ENCODE results near the gene CEND1.

Gene CEND1

GRCh38 chr11:773425-773824 is 16.5 kb downstream of the CEND1 start:
- no peak overlapping the region for H3K27ac ChIP-seq (ENCODE audit: low read length)

GRCh38 chr11:772429-773390 is 17.2 kb downstream of the CEND1 start:
- Histone ChIP-seq H3K36me3 (ENCODE audit: control insufficient read depth in 2 of 2, insufficient read depth in 2 of 2, low read length in 2 of 2) (peaks cover 6 to 11% of the 10 kb centered on the region in 2 donors), H3K27ac (ENCODE audit: low read length) (no peak overlapping the region)

More at GRCh38 chr11:773425-773824, 16.5 kb downstream of the CEND1 start:
- peaks cover 6 to 11% of the 10 kb centered on the region in 2 donors for H3K36me3 ChIP-seq (ENCODE audit: control insufficient read depth in 2 of 2, insufficient read depth in 2 of 2, low read length in 2 of 2)
- no peaks in the 10 kb centered on the region for H3K9me3 ChIP-seq (ENCODE audit: control insufficient read depth in 2 of 2, low read length in 2 of 2)
- no peak overlapping the region for H3K4me3 ChIP-seq (ENCODE audit: low read length in 2 of 2)
- H3K9ac ChIP-seq (ENCODE audit: low read length in 2 of 2) = no peak overlapping the region
- peaks cover 38% of the 10 kb centered on the region for H3K4me1 ChIP-seq (ENCODE audit: control insufficient read depth, insufficient read depth, low read length)
- H3K27me3 ChIP-seq (ENCODE audit: control insufficient read depth in 1 of 2, insufficient read depth in 2 of 2, low read length in 2 of 2) = no peaks in the 10 kb centered on the region

GRCh38 chr11:771617-772204 is 18.2 kb downstream of the CEND1 start:
- no peaks in the 10 kb centered on the region for H3K27me3 ChIP-seq (ENCODE audit: control insufficient read depth in 1 of 2, insufficient read depth in 2 of 2, low read length in 2 of 2)
- H3K4me3 ChIP-seq (ENCODE audit: low read length in 2 of 2) = no peak overlapping the region
- no peak overlapping the region for H3K27ac ChIP-seq (ENCODE audit: low read length)
- H3K36me3 ChIP-seq (ENCODE audit: control insufficient read depth in 2 of 2, insufficient read depth in 2 of 2, low read length in 2 of 2) = peaks cover 7 to 17% of the 10 kb centered on the region in 2 donors
- no peaks in the 10 kb centered on the region for H3K9me3 ChIP-seq (ENCODE audit: control insufficient read depth in 2 of 2, low read length in 2 of 2)
- H3K9ac ChIP-seq (ENCODE audit: low read length in 2 of 2) = no peak overlapping the region
- H3K4me1 ChIP-seq (ENCODE audit: control insufficient read depth, insufficient read depth, low read length) = peaks cover 30% of the 10 kb centered on the region

More at GRCh38 chr11:772429-773390, 17.2 kb downstream of the CEND1 start:
- H3K9me3 ChIP-seq (ENCODE audit: control insufficient read depth in 2 of 2, low read length in 2 of 2) = no peaks in the 10 kb centered on the region
- H3K27me3 ChIP-seq (ENCODE audit: control insufficient read depth in 1 of 2, insufficient read depth in 2 of 2, low read length in 2 of 2) = no peaks in the 10 kb centered on the region
- no peak overlapping the region for H3K4me3 ChIP-seq (ENCODE audit: low read length in 2 of 2)
- H3K4me1 ChIP-seq (ENCODE audit: control insufficient read depth, insufficient read depth, low read length) = peaks cover 32% of the 10 kb centered on the region
- no peak overlapping the region for H3K9ac ChIP-seq (ENCODE audit: low read length in 2 of 2)

GRCh38 chr11:770642-771616 is 19.0 kb downstream of the CEND1 start:
- Histone ChIP-seq H3K9me3 (ENCODE audit: control insufficient read depth in 2 of 2, low read length in 2 of 2) (no peaks in the 10 kb centered on the region), H3K36me3 (ENCODE audit: control insufficient read depth in 2 of 2, insufficient read depth in 2 of 2, low read length in 2 of 2) (peaks cover 13 to 19% of the 10 kb centered on the region in 2 donors), H3K9ac (ENCODE audit: low read length in 2 of 2) (no peak overlapping the region), H3K27ac (ENCODE audit: low read length) (no peak overlapping the region), H3K27me3 (ENCODE audit: control insufficient read depth in 1 of 2, insufficient read depth in 2 of 2, low read length in 2 of 2) (no peaks in the 10 kb centered on the region), H3K4me1 (ENCODE audit: control insufficient read depth, insufficient read depth, low read length) (peaks cover 22% of the 10 kb centered on the region), H3K4me3 (ENCODE audit: low read length in 2 of 2) (no peak overlapping the region)

- H3K9ac ChIP-seq (ENCODE audit: low read length in 2 of 2) = no peak overlapping the region
- H3K9me3 ChIP-seq (ENCODE audit: control insufficient read depth in 2 of 2, low read length in 2 of 2) = no peaks in the 10 kb centered on the region
- H3K4me1 ChIP-seq (ENCODE audit: control insufficient read depth, insufficient read depth, low read length) = peaks cover 14% of the 10 kb centered on the region
- H3K4me3 ChIP-seq (ENCODE audit: low read length in 2 of 2) = no peak overlapping the region
- H3K36me3 ChIP-seq (ENCODE audit: control insufficient read depth in 2 of 2, insufficient read depth in 2 of 2, low read length in 2 of 2) = peaks cover 13 to 20% of the 10 kb centered on the region in 2 donors
- H3K27ac ChIP-seq (ENCODE audit: low read length) = no peak overlapping the region
- no peaks in the 10 kb centered on the region for H3K27me3 ChIP-seq (ENCODE audit: control insufficient read depth in 1 of 2, insufficient read depth in 2 of 2, low read length in 2 of 2)
These were observed 19.8 kb downstream of the CEND1 start for GRCh38 chr11:769887-770641.

GRCh38 chr11:767238-767637 is 22.7 kb downstream of the CEND1 start:
- Histone ChIP-seq H3K27me3 (ENCODE audit: control insufficient read depth in 1 of 2, insufficient read depth in 2 of 2, low read length in 2 of 2) (no peaks in the 10 kb centered on the region), H3K9ac (ENCODE audit: low read length in 2 of 2) (no peak overlapping the region), H3K36me3 (ENCODE audit: control insufficient read depth in 2 of 2, insufficient read depth in 2 of 2, low read length in 2 of 2) (peaks cover 22 to 33% of the 10 kb centered on the region in 2 donors), H3K4me3 (ENCODE audit: low read length in 2 of 2) (no peak overlapping the region), H3K9me3 (ENCODE audit: control insufficient read depth in 2 of 2, low read length in 2 of 2) (no peaks in the 10 kb centered on the region), H3K27ac (ENCODE audit: low read length) (no peak overlapping the region), H3K4me1 (ENCODE audit: control insufficient read depth, insufficient read depth, low read length) (no peaks in the 10 kb centered on the region)

- Histone ChIP-seq H3K36me3 (ENCODE audit: control insufficient read depth in 2 of 2, insufficient read depth in 2 of 2, low read length in 2 of 2) (peaks cover 22 to 34% of the 10 kb centered on the region in 2 donors), H3K27ac (ENCODE audit: low read length) (no peak overlapping the region)
These were observed 23.0 kb downstream of the CEND1 start for GRCh38 chr11:766936-767210.

GRCh38 chr11:766106-766935 is 23.6 kb downstream of the CEND1 start:
- Histone ChIP-seq H3K36me3 (ENCODE audit: control insufficient read depth in 2 of 2, insufficient read depth in 2 of 2, low read length in 2 of 2) (peaks cover 22 to 38% of the 10 kb centered on the region in 2 donors), H3K4me3 (ENCODE audit: low read length in 2 of 2) (no peak overlapping the region), H3K4me1 (ENCODE audit: control insufficient read depth, insufficient read depth, low read length) (no peaks in the 10 kb centered on the region), H3K27ac (ENCODE audit: low read length) (no peak overlapping the region), H3K27me3 (ENCODE audit: control insufficient read depth in 1 of 2, insufficient read depth in 2 of 2, low read length in 2 of 2) (no peaks in the 10 kb centered on the region), H3K9ac (ENCODE audit: low read length in 2 of 2) (no peak overlapping the region), H3K9me3 (ENCODE audit: control insufficient read depth in 2 of 2, low read length in 2 of 2) (no peaks in the 10 kb centered on the region)

More at GRCh38 chr11:766936-767210, 23.0 kb downstream of the CEND1 start:
- Histone ChIP-seq H3K4me3 (ENCODE audit: low read length in 2 of 2) (no peak overlapping the region), H3K9me3 (ENCODE audit: control insufficient read depth in 2 of 2, low read length in 2 of 2) (no peaks in the 10 kb centered on the region), H3K27me3 (ENCODE audit: control insufficient read depth in 1 of 2, insufficient read depth in 2 of 2, low read length in 2 of 2) (no peaks in the 10 kb centered on the region), H3K4me1 (ENCODE audit: control insufficient read depth, insufficient read depth, low read length) (no peaks in the 10 kb centered on the region), H3K9ac (ENCODE audit: low read length in 2 of 2) (no peak overlapping the region)

GRCh38 chr11:765802-766091 is 24.1 kb downstream of the CEND1 start:
- no peaks in the 10 kb centered on the region for H3K27me3 ChIP-seq (ENCODE audit: control insufficient read depth in 1 of 2, insufficient read depth in 2 of 2, low read length in 2 of 2)
- H3K9me3 ChIP-seq (ENCODE audit: control insufficient read depth in 2 of 2, low read length in 2 of 2) = no peaks in the 10 kb centered on the region
- no peak overlapping the region for H3K4me3 ChIP-seq (ENCODE audit: low read length in 2 of 2)
- H3K4me1 ChIP-seq (ENCODE audit: control insufficient read depth, insufficient read depth, low read length) = no peaks in the 10 kb centered on the region
- no peak overlapping the region for H3K9ac ChIP-seq (ENCODE audit: low read length in 2 of 2)
- peaks cover 22 to 35% of the 10 kb centered on the region in 2 donors for H3K36me3 ChIP-seq (ENCODE audit: control insufficient read depth in 2 of 2, insufficient read depth in 2 of 2, low read length in 2 of 2)
- H3K27ac ChIP-seq (ENCODE audit: low read length) = no peak overlapping the region
